Large intestine (tissue), 12 donors: ENCODE measurements around the gene BTBD6. TPM values are rescaled to one million over a fixed set of nuclear protein-coding genes. Genes with fewer than 3 reads are reported as not detected.

ENCODE experiments used
- DNase-seq, 2 donors: peaks; one replicate each; pipeline versions ENCODE4 v3.0.0 to v3.0.0-alpha.2; 2013
- H3K27ac ChIP-seq: one replicate; pipeline ENCODE4 v1.5.1; 2013; ENCODE audit warnings: low read length
- H3K27me3 ChIP-seq: 2 replicates; pipeline ENCODE4 v1.6.1; 2013; ENCODE audit warnings: low read length; ENCODE audit not compliant: control insufficient read depth, insufficient read depth
- H3K36me3 ChIP-seq: 2 replicates; pipeline ENCODE4 v1.6.1; 2013; ENCODE audit warnings: low read length; ENCODE audit not compliant: control insufficient read depth, insufficient read depth
- H3K4me1 ChIP-seq: one replicate; pipeline ENCODE4 v1.6.1; 2013; ENCODE audit warnings: low read length; ENCODE audit not compliant: control insufficient read depth, insufficient read depth
- H3K4me3 ChIP-seq: one replicate; pipeline ENCODE4 v1.5.1; 2013; ENCODE audit warnings: low read length
- H3K9me3 ChIP-seq: one replicate; pipeline ENCODE4 v1.6.1; 2013; ENCODE audit warnings: mild to moderate bottlenecking, low read depth, low read length, moderate library complexity; ENCODE audit not compliant: control insufficient read depth
- WGBS: methylation state at CpG from one replicate; pipeline ENCODE4 v1.1.5; 2013; ENCODE audit warnings: low lambda C conversion rate; ENCODE audit not compliant: insufficient coverage; 5-methylcytosine and 5-hydroxymethylcytosine counted together
- long read RNA-seq, 11 donors: transcript quantifications; one replicate each; lab custom pipeline, GENCODE V29; 2026
- polyA plus RNA-seq: library from polyadenylated mRNA; unstranded; fragments of 120-200 nt; gene quantifications from one replicate; pipeline ENCODE4 v1.2.1, GENCODE V29; 2013

The BTBD6 gene
- 40.9 TPM for polyA plus RNA-seq
- long read RNA-seq, donor 1, transcript BTBD6-203 (4 exons, 2,176 nt) = major isoform, 5 of 8 reads
- long read RNA-seq, donor 1, partial matches to known transcripts = 0 of 8 reads
- long read RNA-seq, donor 1, other reads (novel, unspliced or antisense) = 0 of 8 reads
- long read RNA-seq, donor 2, transcript BTBD6-203 (4 exons, 2,176 nt) = major isoform, 14 of 34 reads
- long read RNA-seq, donor 2, partial matches to known transcripts = 15 of 34 reads
- long read RNA-seq, donor 2, other reads (novel, unspliced or antisense) = 0 of 34 reads
- long read RNA-seq, donor 3 = 0 reads
- long read RNA-seq, donor 4, partial matches to known transcripts = 0 of 1 reads
- long read RNA-seq, donor 4, other reads (novel, unspliced or antisense) = 0 of 1 reads
- long read RNA-seq, donor 5, transcript BTBD6-203 (4 exons, 2,176 nt) = major isoform, 7 of 11 reads
- long read RNA-seq, donor 5, partial matches to known transcripts = 0 of 11 reads
- long read RNA-seq, donor 5, other reads (novel, unspliced or antisense) = 0 of 11 reads
- long read RNA-seq, donor 6, transcript BTBD6-203 (4 exons, 2,176 nt) = major isoform, 14 of 23 reads
- long read RNA-seq, donor 6, transcript BTBD6-206 (5 exons, 1,335 nt) = minor isoform, 5 of 23 reads
- long read RNA-seq, donor 6, partial matches to known transcripts = 0 of 23 reads
- long read RNA-seq, donor 6, other reads (novel, unspliced or antisense) = 0 of 23 reads
- long read RNA-seq, donor 7, transcript BTBD6-203 (4 exons, 2,176 nt) = minor isoform, 5 of 13 reads
- long read RNA-seq, donor 7, transcript BTBD6-204 (3 exons, 2,195 nt) = major isoform, 7 of 13 reads
- long read RNA-seq, donor 7, partial matches to known transcripts = 0 of 13 reads
- long read RNA-seq, donor 7, other reads (novel, unspliced or antisense) = 0 of 13 reads
- long read RNA-seq, donor 8, transcript BTBD6-203 (4 exons, 2,176 nt) = major isoform, 10 of 17 reads
- long read RNA-seq, donor 8, partial matches to known transcripts = 0 of 17 reads
- long read RNA-seq, donor 8, other reads (novel, unspliced or antisense) = 0 of 17 reads
- long read RNA-seq, donor 9, transcript BTBD6-203 (4 exons, 2,176 nt) = major isoform, 14 of 23 reads
- long read RNA-seq, donor 9, transcript BTBD6-206 (5 exons, 1,335 nt) = minor isoform, 5 of 23 reads
- long read RNA-seq, donor 9, partial matches to known transcripts = 0 of 23 reads
- long read RNA-seq, donor 9, other reads (novel, unspliced or antisense) = 0 of 23 reads
- long read RNA-seq, donor 10, transcript BTBD6-203 (4 exons, 2,176 nt) = major isoform, 16 of 20 reads
- long read RNA-seq, donor 10, partial matches to known transcripts = 0 of 20 reads
- long read RNA-seq, donor 10, other reads (novel, unspliced or antisense) = 0 of 20 reads
- long read RNA-seq, donor 11, transcript BTBD6-203 (4 exons, 2,176 nt) = major isoform, 8 of 14 reads
- long read RNA-seq, donor 11, partial matches to known transcripts = 0 of 14 reads
- long read RNA-seq, donor 11, other reads (novel, unspliced or antisense) = 0 of 14 reads

- DNase-seq = peak; percentile 90 to 92
- Histone ChIP-seq H3K36me3 (peaks cover 41% of the 10 kb centered on the region), H3K4me1 (peaks cover 8% of the 10 kb centered on the region), H3K27me3 (no peaks in the 10 kb centered on the region), H3K27ac (peak within 1 kb of the TSS; percentile 50), H3K4me3 (peak within 1 kb of the TSS; percentile 49), H3K9me3 (no peaks in the 10 kb centered on the region)
- WGBS = no CpG with 5 or more reads among the region's 130 CpGs
Observed at GRCh38 chr14:105248368-105249181, at the start of gene BTBD6. Gene BTBD6 (plus strand): TSS chr14:105248533. CDS start chr14:105248712, 179 bp downstream.

- Histone ChIP-seq H3K36me3 (no peaks in the 10 kb centered on the region), H3K27me3 (peaks cover 95% of the 10 kb centered on the region), H3K4me1 (peaks cover 13% of the 10 kb centered on the region), H3K9me3 (peaks cover 2% of the 10 kb centered on the region), H3K27ac (no peak overlapping the region), H3K4me3 (no peak overlapping the region)
- no peak for DNase-seq
- no CpG with 5 or more reads among the region's 4 CpGs for WGBS
Observed at GRCh38 chr14:105198588-105198987, 49.7 kb upstream of the BTBD6 start.

- no CpG with 5 or more reads among the region's 18 CpGs for WGBS
- H3K4me3 ChIP-seq = no peak overlapping the region
- H3K4me1 ChIP-seq = peaks cover 9% of the 10 kb centered on the region
- H3K9me3 ChIP-seq = peaks cover 2% of the 10 kb centered on the region
- H3K27me3 ChIP-seq = peaks cover 90% of the 10 kb centered on the region
- DNase-seq = no peak
- no peak overlapping the region for H3K27ac ChIP-seq
- H3K36me3 ChIP-seq = no peaks in the 10 kb centered on the region
Observed at GRCh38 chr14:105199093-105199492, 49.2 kb upstream of the BTBD6 start.

- no peak for DNase-seq
- no peak overlapping the region for H3K4me3 ChIP-seq
- peaks cover 6% of the 10 kb centered on the region for H3K4me1 ChIP-seq
- peaks cover 80% of the 10 kb centered on the region for H3K27me3 ChIP-seq
- peaks cover 2% of the 10 kb centered on the region for H3K9me3 ChIP-seq
- no CpG with 5 or more reads among the region's 10 CpGs for WGBS
- H3K36me3 ChIP-seq = no peaks in the 10 kb centered on the region
- H3K27ac ChIP-seq = no peak overlapping the region
Observed at GRCh38 chr14:105200074-105200473, 48.3 kb upstream of the BTBD6 start.

GRCh38 chr14:105200641-105201040 is 47.7 kb upstream of the BTBD6 start:
- Histone ChIP-seq H3K27ac (no peak overlapping the region), H3K4me3 (no peak overlapping the region), H3K36me3 (no peaks in the 10 kb centered on the region), H3K9me3 (peaks cover 2% of the 10 kb centered on the region), H3K4me1 (peaks cover 5% of the 10 kb centered on the region), H3K27me3 (peaks cover 74% of the 10 kb centered on the region)
- no CpG with 5 or more reads among the region's 16 CpGs for WGBS
- no peak for DNase-seq

GRCh38 chr14:105201156-105201924 is 47.0 kb upstream of the BTBD6 start:
- no peak overlapping the region for H3K27ac ChIP-seq
- no peaks in the 10 kb centered on the region for H3K36me3 ChIP-seq
- no CpG with 5 or more reads among the region's 28 CpGs for WGBS
- peaks cover 67% of the 10 kb centered on the region for H3K27me3 ChIP-seq
- H3K4me3 ChIP-seq = no peak overlapping the region
- no peak for DNase-seq
- H3K9me3 ChIP-seq = peaks cover 2% of the 10 kb centered on the region
- H3K4me1 ChIP-seq = no peaks in the 10 kb centered on the region

GRCh38 chr14:105201925-105202513 is 46.3 kb upstream of the BTBD6 start:
- no peak for DNase-seq
- Histone ChIP-seq H3K9me3 (peaks cover 2% of the 10 kb centered on the region), H3K4me3 (no peak overlapping the region), H3K27ac (no peak overlapping the region), H3K4me1 (no peaks in the 10 kb centered on the region), H3K27me3 (peaks cover 60% of the 10 kb centered on the region), H3K36me3 (no peaks in the 10 kb centered on the region)
- WGBS = no CpG with 5 or more reads among the region's 20 CpGs

GRCh38 chr14:105203057-105203531 is 45.2 kb upstream of the BTBD6 start:
- DNase-seq = peak; percentile 56 to 57

More at GRCh38 chr14:105203057-105203531, 45.2 kb upstream of the BTBD6 start:
- H3K4me1 ChIP-seq = no peaks in the 10 kb centered on the region
- H3K36me3 ChIP-seq = no peaks in the 10 kb centered on the region
- peaks cover 50% of the 10 kb centered on the region for H3K27me3 ChIP-seq
- no peak overlapping the region for H3K27ac ChIP-seq
- H3K4me3 ChIP-seq = no peak overlapping the region
- peaks cover 2% of the 10 kb centered on the region for H3K9me3 ChIP-seq
- no CpG with 5 or more reads among the region's 18 CpGs for WGBS
